GM04503 (cell line): ENCODE measurements around the gene COBL.

ENCODE experiments used
- DNase-seq: peaks from one replicate; pipeline ENCODE4 v3.0.0-alpha.2; 2012; ENCODE audit warnings: low read depth

COBL gene, protein sequence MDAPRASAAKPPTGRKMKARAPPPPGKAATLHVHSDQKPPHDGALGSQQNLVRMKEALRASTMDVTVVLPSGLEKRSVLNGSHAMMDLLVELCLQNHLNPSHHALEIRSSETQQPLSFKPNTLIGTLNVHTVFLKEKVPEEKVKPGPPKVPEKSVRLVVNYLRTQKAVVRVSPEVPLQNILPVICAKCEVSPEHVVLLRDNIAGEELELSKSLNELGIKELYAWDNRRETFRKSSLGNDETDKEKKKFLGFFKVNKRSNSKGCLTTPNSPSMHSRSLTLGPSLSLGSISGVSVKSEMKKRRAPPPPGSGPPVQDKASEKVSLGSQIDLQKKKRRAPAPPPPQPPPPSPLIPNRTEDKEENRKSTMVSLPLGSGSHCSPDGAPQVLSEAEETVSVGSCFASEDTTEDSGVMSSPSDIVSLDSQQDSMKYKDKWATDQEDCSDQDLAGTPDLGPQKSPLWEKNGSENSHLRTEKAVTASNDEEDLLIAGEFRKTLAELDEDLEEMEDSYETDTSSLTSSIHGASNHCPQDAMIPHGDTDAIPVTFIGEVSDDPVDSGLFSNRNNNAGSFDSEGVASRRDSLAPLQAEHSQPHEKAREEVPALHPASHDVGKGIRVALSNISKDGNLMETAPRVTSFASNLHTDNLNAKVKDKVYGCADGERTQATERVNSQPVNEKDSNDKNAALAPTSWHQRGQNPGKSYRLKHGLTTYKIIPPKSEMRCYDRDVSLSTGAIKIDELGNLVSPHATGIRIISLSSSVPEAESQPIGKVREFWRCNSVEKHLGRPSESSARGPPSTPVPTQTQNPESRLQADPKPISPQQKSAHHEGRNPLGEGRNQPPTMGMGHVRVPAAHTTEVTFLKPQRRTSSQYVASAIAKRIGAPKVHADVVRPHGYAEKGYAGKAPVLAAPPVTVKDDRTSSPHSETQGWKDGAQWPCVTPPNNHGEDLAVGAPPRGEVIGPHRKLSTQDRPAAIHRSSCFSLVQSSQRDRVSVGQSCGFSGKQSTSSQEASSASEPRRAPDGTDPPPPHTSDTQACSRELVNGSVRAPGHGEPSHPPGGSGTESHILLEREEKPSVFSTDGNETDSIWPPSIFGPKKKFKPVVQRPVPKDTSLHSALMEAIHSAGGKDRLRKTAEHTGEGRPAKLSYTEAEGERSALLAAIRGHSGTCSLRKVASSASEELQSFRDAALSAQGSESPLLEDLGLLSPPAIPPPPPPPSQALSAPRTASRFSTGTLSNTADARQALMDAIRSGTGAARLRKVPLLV

DNA sequence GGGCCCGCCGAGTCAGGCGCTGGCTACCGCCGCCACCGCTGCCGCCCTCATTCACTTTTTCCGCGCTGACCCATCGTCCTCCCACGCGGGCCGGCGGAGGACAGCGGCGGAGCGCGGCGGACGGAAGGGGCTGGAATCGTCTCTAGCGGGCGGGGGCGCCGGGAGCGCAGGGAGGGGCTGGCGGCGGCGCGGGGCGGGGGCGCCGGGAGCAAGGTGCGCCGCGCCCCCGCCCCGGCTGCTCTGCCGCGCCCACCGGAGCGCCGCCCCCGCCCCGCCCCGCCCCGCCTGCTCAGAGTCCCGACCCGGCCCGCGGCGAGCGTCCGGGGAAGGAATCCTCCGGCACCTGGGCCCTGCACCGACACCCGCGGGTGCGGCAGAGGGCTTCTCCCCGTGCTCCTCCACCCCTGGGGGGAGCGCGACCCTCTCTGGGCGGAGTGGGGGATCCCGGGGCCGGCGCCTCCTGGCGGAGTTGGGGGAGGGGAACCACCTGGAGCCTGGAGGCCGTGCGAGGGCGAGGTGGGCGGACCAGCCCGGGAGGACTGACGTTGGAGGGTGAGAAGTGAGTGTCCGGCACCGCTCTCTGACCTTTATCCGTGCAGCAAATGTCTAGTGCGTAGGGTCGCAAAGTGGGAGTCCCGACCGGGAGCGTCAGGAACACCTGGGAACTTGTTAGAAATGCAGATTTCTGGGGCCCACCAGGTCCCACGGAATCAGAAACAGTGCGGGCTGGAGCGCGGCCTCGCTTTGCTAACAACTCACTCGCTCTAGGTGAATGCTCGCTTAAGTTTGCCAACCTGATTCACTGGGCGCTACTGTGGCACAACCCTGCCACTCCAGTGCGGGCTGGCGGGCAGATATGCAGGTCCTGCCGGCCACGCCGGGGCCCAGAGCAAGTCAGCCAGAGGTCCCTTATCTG, at the start of gene COBL:
TSS of gene COBL (minus strand) at position 144 of the 916 bp plus-strand sequence. CDS start 176 bp downstream, outside the sequence.
- DNase-seq: no peak

DNA sequence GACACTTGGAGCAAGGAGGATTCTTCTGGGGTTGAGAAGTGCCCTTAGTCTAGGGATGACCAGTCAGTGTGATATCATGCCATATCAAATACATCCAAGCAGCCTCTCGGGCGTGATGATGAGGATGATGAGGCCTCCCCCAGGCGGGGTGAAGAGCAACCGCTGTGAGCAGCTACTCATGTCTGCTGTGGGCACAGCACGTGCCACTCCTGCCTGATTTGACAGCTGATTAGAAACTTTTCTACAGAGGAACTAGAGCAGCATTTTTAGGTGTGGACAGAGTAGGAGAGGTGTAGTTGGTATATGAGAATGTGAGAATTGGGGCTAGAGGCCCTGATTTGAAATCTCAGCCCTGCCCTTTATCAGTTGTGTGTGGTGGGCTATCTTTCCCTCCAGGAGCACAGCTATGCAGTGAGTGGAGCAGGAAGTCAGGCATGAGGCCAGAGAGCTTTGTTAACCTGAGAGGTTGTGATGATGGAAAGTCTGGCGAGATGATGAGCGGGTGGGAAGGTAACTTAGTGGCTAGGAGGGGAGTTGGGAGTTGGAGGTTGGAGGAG, 49.6 kb upstream of the COBL start:
- no peak for DNase-seq

DNA sequence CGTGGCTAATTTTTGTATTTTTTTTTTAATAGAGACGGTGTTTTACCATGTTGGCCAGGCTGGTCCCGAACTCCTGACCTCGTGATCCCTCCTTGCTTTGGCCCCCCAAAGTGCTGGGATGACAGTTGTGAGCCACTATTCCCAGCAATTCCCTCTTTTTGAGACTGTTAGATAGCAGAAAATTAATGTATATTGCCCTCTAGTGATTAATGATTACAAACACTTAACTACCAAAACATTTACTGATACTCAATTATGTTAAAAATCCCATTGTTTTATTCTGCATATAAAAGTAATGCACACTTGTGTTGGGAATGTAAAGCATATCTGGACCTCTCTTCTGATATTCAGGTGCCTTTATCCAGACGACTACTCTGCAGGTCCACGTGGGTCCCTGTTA, 41.2 kb upstream of the COBL start:
- DNase-seq: no peak

DNA sequence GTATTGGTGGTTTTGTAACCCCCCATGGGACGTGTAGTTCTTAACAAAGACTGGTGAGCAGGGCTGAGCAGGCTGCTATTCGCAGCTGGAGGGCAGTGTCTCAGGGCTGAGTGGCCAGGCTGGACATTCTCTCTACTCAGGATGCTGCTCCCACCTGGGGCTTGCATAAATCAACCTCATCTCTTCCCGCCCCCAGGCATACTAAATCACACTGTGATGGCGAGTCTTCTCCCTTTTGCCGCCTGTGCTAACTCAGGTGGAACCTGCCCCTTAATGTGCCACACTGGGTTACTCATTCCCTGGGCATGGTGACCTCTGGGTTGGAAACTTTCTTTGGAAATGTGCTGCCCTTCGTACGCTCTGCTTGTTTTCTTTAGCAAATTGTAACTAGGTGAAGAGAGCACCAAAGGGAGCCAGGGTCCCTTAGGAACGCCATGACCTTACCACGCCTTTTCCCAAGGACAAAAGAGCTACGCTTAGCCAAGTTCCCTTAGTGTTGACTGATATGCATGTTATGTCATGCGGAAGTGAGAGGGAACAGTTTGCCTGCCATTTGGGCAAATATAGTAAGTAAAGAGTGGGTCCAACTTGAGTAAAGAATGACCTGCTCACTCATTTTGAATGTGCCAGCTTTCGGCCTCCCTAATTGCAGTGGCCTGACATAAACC, 40.4 kb upstream of the COBL start:
- DNase-seq: no peak

DNA sequence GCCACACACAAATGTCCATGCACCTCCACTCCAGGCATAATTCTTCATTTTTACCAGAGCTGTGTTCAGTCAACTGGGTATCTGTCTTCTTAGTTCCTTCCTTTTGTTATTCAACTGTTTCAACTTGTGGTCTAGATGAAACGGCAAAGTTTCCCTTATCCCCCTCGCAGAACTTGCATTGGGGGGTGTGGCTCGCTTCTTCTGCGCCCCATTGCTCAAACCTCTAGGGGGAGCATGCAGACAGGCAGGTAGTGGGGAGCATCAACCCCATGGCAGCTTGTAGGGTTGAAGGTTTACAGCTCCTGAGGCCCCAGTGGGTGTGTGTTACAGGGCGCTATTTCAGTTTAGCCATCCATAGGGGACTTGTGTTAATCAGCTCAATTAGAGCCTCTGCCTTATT, 38.3 kb upstream of the COBL start:
- DNase-seq: no peak

DNA sequence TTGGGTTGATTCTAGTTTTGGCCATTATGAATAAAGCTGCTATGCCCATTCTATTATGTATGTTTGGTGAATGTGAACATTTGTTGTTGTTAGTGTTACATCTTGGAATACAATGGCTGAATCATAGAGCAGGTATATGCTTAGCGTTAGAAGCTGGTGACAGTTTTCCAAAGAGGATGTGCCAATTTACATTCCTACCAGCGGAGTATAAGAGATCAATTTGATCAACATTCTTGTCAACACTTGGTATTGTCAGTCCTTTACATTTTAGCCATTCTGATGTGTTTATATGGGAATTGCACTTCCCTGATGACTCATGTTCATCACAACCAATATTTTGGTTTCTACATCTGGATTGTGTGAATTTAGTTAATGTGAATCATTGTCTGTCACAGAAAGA, 37.8 kb upstream of the COBL start:
- no peak for DNase-seq

DNA sequence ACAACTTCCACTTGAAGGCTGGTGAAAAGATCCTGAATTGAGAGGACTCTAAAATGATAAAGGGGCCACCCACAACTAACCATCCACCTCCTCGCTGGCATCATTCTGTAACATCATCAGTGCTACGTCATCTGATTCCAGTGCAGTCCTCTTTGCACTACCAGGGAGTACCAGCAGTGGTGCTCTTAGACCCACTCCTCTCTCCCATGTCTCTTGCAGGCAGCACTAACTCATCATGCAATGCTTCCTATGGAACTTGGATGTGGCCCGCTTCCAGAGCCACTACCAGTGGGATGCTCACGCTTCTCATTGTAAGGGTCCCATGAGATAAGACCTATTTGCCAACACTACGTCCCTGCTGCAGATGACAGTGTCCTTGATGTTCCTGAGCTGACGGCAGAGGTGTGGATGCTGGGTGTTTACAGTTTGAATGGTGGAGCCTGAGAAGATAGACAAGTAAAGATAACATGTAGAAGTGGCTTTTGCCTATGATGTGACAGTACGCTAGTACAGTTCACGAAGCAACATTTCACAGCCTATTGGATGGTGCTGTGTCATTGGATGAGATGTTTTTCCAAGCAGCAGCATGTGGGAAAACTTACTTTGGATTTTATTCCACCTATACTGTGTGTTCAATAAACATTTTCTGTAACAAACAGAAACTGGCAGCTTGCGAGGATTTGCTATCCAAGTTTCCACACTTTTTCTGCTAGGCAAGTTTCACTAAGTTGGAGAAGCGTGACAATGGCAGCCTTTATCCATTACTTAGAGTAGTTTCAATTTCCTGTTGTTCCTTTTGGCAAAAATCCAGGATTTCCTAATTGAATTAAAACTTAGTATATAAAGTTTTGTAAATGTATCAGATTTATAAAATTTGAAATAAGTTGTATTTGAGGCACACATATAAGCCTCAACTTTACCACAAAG, 35.8 kb upstream of the COBL start:
- DNase-seq: no peak

DNA sequence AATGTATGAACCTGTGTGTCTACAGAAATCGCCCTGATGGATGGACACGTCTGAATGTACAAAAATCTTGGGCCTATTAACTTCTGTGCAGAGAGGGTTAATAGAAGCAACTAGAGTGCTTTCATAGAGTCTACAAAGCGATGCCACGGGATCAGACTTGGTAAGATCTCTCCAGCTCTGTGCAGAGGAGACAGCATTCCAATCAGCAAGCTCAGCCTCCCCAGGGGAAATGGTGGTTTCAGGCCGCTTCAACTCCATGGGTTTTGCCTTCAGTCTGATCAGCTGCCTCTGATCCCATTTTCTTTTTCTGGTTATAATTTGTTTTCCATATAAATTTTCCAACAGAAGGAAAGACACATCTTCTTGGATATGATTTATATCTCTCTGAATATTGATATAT, 35.1 kb upstream of the COBL start:
- DNase-seq: peak; percentile 13

DNA sequence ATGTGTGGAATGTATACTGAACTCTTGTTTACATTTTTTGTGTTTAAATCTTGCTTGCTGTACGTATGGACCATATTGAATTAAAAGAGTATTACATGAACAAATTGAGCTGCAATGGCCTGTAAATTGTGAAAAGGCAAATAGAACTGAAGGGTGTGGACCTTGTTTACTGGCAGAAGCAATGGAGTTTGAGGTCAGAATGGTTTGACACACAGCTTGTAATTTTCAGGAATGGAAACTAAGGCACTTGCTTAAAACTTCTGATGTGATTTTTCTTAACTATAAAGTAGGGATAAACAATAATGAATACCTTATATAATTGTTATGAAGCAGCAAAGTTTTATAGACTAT, 33.9 kb upstream of the COBL start:
- DNase-seq: no peak

DNA sequence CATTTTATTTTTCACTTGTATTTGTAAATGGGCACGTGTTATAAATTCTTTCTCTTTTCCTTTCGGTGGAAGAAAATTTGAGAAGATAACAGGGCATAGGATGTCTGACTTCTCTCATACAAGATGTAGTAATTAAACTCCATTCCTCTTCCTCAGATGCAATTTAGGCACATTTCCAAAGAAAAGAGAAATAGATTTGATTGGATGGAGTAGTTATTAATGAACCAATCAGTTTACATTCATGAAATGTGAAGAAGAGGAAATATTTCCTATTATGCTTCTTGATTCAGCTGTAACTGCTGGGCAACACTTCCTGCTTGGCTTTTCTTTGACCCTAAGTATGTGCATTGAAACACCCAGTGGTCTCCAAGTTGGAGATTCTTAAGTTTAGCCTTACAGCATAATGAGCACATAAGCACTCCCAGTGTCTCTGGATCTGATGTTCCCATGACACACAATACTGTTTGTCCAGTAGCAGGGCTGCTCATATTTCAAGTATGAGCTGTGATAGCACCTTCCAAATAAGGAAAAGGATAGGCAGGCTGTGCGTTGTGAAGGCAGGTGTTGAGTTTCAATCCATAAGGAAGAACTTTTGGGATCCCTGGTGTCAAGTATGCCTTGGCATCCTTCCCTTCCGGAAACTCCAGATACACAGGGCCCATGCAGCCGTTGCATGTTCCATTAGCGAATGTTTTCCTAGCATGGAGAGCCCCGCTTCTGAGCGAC, 33.4 kb upstream of the COBL start:
- no peak for DNase-seq

DNA sequence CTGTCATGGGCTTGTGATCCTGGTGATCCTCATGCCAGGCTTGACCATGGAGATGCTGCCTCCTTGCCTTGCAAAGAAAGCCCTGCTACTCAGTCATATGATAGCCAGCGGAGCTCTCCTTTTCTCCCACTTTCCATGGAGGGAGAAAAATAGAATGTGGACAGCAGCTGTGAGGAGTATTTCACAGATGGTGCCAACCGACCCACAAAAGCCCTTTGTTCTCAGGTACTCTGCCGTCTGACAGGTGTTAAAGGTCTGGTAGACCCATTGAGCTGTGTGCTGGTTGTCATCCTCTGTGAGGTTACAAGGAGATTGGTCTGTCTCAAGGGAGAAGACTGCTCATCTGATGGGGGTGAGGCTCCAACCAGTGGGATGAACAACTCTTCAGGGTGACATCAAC, 29.5 kb upstream of the COBL start:
- no peak for DNase-seq

DNA sequence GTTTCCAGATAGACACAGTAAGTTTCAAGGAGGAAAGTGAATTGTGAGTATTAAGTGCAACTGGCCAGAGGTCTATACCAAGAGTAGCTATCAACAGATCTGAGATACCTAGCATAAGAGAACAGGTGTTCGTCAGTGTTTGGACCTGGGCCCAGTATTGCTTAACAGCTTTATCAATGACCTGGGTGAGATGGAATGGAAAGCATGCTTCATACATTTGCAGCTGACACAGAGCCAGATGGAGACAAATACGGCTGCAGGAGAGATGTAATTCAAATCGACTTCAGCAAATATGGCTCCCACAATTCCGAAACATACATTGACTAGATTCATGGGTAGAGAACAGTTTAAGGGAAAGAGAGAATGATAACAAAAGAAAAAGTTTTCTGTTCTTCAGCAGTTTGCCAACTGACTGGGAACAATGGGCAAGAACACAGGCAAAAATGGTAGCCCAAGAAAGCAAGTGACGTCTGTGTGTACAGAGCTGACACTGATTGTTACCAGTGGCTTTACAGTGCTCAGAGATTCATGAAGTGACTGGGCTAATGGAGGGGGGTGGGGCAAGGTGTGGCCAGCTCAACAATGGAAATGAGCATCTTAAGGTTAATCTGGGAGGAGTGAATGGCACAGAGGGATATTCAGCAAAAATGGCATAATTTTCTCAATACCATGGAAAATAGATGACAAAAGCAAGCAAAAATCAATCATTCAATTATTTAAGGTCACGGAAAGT, 28.0 kb upstream of the COBL start:
- no peak for DNase-seq

DNA sequence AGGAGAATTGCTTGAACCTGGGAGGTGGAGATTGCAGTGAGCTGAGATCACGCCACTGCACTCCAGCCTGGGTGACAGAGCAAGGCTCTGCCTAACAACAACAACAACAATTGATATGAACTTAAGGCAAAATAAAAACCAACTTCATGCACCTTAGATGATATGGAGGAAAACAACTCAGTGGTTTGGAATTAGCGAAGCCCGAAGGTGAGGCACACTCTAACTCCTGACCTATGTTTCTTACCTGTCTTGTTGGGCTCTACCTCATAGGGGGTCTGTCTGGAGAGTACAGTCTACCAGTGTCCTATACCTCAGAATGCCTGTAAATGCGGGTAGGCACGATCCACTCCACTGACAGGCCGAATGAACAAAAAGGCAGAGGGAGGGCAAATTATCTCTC, 24.3 kb upstream of the COBL start:
- no peak for DNase-seq

DNA sequence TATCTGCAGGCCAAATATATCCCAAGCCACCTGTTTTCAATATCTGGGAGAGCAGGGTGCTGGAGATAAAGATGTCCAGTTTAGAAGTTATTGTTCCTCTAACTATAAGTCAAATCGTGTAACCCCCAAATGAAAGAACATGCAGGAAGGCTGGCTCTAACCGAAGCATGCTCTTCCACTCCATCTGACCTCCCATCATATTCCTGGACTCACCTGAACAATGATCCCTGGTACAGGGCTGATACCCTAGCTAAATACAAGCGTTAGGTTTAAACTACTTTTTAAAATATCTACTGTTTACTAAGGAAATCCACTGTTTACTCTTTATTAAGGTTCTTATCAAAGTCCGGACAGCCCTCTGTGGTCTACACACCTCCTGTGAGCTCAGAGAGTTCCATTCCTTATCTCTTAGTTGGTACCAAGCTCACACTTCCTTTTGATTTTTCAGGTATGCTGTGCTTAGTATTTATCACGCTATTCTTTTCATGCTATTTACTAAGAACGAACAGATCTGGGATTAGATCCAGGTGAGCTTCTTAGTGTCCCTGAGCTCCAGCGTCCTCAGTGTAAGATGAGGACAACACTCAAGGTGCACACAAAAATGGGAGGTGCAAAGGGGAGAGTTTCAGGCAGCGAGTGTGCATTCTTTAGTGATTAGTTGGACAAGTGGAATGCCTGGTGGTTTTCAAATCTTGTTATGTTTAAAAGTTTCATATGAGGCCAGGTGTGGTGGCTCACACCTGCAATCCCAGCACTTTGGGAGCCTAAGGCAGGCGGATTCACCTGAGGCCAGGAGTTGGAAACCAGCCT, 23.6 kb upstream of the COBL start:
- DNase-seq: no peak

DNA sequence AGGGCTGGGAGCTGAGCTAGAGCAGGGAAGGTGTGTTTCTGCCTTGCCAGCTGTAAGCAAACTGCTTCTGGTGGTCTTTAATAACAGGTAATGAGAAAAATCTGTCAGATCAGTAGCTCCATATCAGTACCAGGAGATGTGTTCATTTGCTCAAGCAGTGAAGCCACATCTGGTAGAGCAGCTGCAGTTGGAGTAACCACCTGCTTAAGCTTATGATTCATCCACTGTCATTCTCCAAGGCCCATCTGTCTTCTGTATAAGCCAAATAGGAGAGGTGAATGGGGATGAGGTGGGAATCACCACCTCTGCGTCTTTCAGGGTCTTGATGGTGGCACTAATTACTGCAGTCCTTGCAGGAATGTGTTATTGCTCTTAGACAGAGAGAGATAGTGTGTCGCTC, 18.4 kb upstream of the COBL start:
- DNase-seq: no peak

DNA sequence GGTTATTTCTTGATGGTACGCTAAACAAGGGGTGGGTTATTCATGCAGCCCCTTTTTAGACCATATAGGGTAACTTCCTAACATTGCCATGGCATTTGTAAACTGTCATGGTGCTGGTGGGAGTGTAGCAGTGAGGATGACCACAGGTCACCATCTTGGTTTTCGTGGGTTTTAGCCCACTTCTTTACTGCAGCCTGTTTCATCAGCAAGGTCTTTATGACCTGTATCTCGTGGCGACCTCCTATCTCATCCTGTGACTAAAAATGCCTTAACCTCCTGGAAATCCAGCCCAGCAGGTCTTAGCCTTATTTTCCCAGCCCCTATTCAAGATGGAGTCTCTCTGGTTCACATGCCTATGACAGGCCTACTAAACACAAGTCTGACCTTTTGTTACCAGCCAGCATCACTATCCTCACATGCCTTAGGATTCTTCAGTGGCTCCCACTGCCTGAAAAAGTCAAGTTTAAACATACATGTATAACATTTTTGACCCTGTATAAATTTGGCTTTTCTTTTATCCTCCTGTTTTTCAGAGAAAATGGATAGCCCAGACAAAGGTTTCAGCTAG, 13.2 kb upstream of the COBL start:
- no peak for DNase-seq

DNA sequence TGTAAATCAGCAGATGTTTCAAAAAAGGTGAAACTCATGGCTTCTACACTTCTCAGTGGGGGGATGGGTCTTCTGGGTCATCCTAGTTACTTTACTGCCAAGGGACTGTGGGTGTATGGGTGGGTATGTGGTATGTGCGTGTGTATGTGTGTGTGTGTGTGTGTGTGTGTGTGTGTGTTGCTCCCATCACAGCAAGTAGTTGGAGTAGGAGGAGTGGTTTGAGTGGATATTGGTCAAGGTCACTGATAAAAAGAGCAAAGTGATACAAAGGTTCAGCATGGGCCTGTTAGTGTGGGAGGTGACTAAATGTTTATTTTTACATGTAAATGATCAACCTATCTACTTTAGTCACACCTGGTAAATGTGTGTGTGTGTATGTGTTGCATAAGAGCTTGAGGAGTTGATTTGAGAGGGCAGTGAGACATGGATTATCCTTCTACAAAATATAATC, 11.8 kb upstream of the COBL start:
- no peak for DNase-seq
